ENCODE data around the gene ERF.

Gene ERF

DNA sequence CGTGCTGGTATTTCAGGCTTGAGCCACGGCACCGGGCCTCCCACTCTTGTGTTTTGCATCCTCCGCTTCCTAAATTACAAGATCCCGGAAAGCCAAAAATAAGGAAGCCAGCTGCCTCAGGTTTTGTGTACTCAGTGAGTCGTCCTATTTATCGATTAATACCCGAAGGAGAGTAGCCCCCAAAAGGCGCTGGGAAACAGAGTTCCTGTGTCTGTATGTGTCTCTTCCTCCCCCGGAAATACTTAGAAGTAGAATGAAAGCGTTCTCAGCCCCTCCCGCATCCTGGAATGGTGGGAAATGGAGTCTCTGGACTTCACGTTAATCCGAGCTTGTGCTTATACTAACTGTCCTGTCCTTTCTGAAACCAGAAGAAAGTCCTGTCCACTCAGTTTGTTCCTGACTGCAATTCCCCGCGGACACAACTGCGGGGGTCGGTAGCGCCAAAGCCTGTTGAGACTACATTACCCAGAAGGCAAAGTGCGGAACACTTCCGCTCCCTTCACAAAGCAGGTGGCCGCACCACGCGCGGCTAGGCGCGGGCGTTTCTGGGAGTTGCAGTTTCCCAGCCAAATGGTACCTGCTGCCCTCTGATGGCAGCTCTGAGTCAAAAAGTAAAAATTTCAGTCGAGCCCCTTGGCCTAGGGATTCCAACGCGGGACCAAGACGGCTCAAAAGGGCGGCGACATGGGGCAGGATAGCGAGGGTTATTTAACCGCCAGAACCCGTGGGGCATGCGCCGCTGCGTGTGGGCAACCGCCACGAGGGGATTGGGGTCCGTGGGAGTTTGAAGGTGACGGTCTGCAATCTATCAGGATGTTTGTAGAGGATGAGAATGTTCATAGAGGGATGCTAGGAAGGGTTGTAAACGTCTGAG, 10.3 kb downstream of the ERF start:
- TF ChIP-seq CTCF (IDR thresholded peaks at IDR 0.05; ENCODE audit: low read depth, low read length) (peak; percentile 58), POLR2A (IDR thresholded peaks at IDR 0.05; ENCODE audit: extremely low read depth, insufficient read length) (no peak), MYC (IDR thresholded peaks at IDR 0.05; ENCODE audit: low read depth, low read length) (peak; percentile 59), MAX (IDR thresholded peaks at IDR 0.05; ENCODE audit: low read depth, low read length) (peak; percentile 59; the same call in 1 of the 2 replicates)
- peak; percentile 93 for DNase-seq (ENCODE audit: low read depth)
- H3K4me3 ChIP-seq (ENCODE audit: low read depth, low read length): peak overlapping the region; percentile 84

GRCh38 chr19:42242512-42243409, 12.2 kb downstream of the ERF start, which contains the start of gene GSK3A:
TSS of gene GSK3A (minus strand) at chr19:42242602. CDS start at chr19:42242465, 137 bp downstream.
- peak; percentile 96 for DNase-seq (ENCODE audit: low read depth)
- TF ChIP-seq MAX (IDR thresholded peaks at IDR 0.05; ENCODE audit: low read depth, low read length): peak; percentile 77
- peak; percentile 56 for TF ChIP-seq POLR2A (IDR thresholded peaks at IDR 0.05; ENCODE audit: extremely low read depth, insufficient read length)
- TF ChIP-seq CTCF (IDR thresholded peaks at IDR 0.05; ENCODE audit: low read depth, low read length): no peak
- peak; percentile 49; the same call in 1 of the 2 replicates for TF ChIP-seq MYC (IDR thresholded peaks at IDR 0.05; ENCODE audit: low read depth, low read length)
- peak within 1 kb of the TSS; percentile 94 for H3K4me3 ChIP-seq (ENCODE audit: low read depth, low read length)

- TF ChIP-seq CTCF (IDR thresholded peaks at IDR 0.05; ENCODE audit: low read depth, low read length): no peak
- TF ChIP-seq POLR2A (IDR thresholded peaks at IDR 0.05; ENCODE audit: extremely low read depth, insufficient read length): no peak
- DNase-seq (ENCODE audit: low read depth): no peak
Measured at GRCh38 chr19:42242069-42242511, 12.8 kb downstream of the ERF start.

DNA sequence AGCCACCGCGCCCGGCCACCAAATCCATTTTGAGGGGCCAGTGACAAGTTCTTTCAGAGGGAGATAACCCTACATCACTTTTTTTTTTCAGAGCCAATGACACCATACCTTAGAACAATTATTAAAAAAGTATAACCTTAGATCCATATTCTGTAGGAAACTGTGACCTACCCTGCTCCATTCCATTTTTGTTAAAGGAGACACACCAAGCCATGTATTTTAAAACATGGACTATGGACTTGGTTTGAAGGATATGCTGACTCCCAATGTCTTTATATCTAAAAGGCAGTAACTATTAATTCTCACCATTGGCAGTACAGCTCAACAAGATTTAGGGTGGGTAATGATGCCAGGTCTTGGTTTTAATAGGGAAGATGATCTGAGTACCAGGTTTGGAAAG, 13.6 kb downstream of the ERF start:
- TF ChIP-seq POLR2A (IDR thresholded peaks at IDR 0.05; ENCODE audit: extremely low read depth, insufficient read length) (no peak), MAX (IDR thresholded peaks at IDR 0.05; ENCODE audit: low read depth, low read length) (no peak), CTCF (IDR thresholded peaks at IDR 0.05; ENCODE audit: low read depth, low read length) (no peak), MYC (IDR thresholded peaks at IDR 0.05; ENCODE audit: low read depth, low read length) (no peak)
- DNase-seq (ENCODE audit: low read depth): no peak
- peak overlapping the region; percentile 94 for H3K4me3 ChIP-seq (ENCODE audit: low read depth, low read length)

More at GRCh38 chr19:42242069-42242511, 12.8 kb downstream of the ERF start:
- H3K4me3 ChIP-seq (ENCODE audit: low read depth, low read length): peak overlapping the region; percentile 94

GRCh38 chr19:42239544-42240220, 15.2 kb downstream of the ERF start:
- DNase-seq (ENCODE audit: low read depth): no peak
- H3K4me3 ChIP-seq (ENCODE audit: low read depth, low read length): no peak overlapping the region
- no peak for TF ChIP-seq CTCF (IDR thresholded peaks at IDR 0.05; ENCODE audit: low read depth, low read length)
- no peak for TF ChIP-seq MAX (IDR thresholded peaks at IDR 0.05; ENCODE audit: low read depth, low read length)
- TF ChIP-seq MYC (IDR thresholded peaks at IDR 0.05; ENCODE audit: low read depth, low read length): no peak
